Stimulated activated CD8-positive, alpha-beta memory T cell treated with anti-CD3 and anti-CD28 coated beads, Interleukin-15, amount 100 ng/mL, for 24 hours (primary cell): ENCODE results near the gene SHH.

Experiments used
- DNase-seq: peaks from one replicate; pipeline ENCODE4 v3.0.0-alpha.2; 2020; ENCODE audit warnings: low read depth

Gene SHH

DNA sequence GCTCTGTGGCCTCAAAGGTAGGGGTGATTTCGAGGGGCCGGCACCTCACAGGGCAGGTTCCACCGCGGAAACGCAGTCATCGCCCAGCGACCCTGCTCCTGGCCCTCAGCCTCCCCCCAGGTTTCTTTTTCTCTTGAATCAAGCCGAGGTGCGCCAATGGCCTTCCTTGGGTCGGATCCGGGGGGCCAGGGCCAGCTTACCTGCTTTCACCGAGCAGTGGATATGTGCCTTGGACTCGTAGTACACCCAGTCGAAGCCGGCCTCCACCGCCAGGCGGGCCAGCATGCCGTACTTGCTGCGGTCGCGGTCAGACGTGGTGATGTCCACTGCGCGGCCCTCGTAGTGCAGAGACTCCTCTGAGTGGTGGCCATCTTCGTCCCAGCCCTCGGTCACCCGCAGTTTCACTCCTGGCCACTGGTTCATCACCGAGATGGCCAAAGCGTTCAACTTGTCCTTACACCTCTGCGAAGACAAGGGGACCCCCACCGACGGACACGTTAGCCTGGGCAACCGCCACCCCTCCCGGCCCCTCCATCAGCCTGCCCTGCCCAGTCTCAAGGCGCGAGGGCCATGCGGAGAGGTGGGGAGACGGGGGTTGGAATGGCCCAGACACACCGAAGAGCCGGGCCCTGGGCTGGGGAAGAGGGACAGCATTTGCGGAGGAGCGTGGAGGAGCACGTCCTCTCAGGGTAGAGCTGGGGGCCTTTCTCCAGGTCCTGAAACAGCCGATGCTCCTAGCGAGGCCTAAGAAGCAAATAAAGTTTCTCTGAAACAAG lies 6.0 kb downstream of the SHH start:
- DNase-seq = no peak

DNA sequence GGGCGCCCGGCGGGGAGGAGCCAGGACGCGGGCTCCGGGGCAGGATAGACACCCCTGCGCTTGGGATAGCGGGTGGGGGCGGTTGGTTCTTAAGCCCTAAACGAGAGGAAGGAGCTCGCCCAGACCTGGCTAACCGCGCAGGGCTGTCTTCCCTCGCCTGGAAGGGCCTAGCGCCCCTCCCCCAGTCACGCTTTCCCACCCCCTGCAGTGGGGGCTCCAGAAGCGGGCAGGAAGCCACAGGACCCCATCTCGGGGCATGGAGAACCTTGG lies 6.5 kb downstream of the SHH start:
- DNase-seq = no peak

DNA sequence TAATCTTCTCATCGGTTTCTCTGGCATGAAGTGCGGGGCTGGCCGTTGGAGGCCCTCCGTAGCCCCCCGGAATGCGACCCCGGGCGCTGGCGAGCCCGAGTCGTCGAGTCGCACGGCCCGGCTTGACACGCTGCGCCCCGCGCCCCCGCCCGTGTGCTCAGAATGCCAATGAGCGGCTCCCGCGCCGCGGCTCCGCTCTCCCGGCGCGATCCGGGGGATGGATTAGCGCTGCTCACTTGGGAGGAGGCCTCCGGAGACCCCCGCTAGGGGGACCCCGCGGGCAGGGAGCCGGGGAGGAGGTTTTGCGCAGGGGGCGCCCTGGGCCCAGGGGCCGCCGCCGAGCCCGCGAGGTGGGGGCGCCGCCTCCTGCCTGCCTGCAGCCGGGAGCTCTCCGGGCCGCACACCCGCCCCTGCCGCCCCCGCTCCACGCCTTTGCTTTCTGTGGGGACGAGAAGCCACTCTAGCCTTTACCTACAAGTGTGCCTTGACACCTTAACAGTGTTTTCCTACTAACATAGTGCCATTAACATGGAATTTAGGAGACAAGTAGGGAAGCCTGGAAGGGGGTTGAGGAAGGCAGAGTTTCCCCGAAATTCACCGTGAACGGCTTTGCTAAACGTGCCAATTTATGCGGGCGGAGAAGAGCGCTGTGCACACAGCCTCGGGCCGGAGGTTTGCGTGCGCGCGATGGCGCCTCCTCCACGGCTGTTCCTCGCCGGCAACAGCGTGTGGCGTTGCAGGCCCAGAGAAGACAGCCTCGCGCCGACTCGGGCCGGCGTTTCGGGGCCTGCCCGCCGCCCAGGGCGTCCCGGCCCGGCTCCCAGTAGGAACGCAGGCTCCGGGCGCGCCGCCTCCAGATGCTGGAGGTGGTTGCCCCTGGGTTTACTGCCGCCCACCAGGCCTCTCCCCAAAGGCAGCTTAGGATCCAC lies 7.1 kb downstream of the SHH start:
- peak; percentile 25 for DNase-seq

DNA sequence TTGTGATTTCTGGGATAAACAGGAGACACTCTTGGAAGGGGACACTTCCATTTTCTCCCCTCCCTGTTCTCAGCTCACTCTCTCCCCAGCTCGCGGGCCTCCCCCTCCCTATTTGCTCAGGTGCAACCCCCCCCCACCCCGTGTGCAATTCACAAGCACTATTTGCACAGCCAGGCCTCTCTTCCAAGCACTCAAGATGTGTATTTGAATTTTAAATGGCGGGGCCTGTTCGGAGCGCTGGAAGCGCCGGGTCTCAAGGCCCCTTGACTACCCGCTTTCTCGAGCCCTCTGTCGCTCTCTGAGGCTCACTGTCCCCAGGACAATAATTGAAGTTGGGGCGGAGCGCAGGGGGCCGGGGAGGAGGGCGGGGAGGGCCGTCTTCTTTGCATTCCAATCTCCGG lies 7.8 kb downstream of the SHH start:
- no peak for DNase-seq

DNA sequence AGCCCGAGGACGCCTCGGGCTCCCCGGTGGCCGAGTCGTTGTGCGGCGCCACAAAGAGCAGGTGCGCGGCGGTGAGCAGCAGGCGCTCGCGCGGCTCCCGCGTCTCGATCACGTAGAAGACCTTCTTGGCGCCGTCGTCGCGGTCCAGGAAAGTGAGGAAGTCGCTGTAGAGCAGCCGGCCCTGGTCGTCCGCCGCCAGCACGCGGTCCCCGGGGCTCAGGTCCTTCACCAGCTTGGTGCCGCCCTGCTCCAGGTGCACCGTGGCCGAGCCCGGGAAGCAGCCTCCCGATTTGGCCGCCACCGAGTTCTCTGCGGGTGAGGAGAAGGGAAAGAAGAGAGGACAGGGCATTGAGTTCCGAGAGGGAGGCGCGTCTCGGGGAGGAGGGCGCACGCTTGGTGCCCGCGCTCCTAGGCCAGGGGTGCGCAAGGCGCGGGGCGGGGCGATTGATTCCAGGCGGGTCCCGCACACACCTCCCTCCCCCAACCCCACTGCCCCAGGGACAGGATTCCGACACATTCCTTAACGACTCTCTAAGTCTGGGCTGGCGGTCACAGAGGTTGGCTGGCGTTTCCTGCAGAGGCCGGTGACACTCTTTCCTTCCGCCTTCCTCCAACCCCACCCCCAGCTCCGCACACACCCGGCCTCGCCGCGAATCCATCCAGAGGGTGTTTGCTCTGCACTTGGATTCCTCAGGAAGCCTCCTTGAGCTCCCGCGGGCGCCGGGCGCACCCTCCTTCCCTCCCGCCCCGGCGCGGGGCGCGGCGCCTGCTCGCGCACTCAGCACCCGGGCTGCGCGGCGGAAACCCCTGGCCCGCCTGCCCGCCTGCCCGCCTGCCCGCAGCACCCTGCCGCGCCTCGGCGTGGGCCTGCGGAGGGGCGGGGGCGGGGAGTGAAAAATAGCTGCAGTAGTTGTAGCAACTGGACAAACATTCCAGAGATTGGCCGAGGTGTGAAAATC lies 8.6 kb downstream of the SHH start:
- no peak for DNase-seq

DNA sequence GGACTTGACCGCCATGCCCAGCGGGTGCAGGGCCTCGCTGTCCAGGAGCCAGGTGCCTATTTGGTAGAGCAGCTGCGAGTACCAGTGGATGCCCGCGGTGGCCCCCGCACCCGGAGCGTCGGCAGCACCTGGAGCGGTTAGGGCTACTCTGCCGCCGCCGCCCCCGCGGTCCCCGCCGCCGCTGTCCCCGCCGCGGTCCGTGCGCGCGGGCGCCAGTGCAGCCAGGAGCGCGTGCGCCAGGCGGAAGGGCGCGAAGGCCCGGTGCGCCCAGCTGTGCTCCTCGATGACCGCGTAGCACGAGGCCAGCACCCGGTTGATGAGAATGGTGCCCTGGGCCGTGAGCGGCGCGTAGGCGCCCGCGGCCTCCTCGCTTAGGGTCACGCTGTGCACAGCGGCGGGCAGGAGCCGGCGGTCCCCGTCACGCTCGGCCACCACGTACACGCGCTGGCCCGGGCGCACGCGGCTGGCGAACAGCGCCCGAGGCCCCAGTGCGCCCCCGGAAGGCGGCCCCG lies 9.3 kb downstream of the SHH start:
- no peak for DNase-seq

DNA sequence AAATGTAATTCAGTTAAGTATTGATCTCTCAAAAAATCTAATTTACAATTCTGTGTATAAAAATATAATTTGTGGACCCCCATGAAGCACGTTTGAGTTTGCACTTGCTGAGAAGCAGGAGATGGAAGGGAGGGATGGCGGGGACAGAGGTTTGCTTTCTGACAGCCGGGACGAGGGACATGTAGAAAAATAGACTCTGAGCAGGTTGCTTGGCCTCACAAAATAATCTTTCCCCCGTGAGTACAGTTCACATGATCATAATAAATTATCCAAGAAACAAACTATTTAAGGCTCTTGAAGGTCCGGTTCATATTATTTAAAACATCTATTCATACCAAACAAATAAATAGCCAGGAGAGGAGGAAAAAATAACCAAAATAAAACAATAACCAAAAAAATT lies 10.0 kb downstream of the SHH start:
- no peak for DNase-seq

DNA sequence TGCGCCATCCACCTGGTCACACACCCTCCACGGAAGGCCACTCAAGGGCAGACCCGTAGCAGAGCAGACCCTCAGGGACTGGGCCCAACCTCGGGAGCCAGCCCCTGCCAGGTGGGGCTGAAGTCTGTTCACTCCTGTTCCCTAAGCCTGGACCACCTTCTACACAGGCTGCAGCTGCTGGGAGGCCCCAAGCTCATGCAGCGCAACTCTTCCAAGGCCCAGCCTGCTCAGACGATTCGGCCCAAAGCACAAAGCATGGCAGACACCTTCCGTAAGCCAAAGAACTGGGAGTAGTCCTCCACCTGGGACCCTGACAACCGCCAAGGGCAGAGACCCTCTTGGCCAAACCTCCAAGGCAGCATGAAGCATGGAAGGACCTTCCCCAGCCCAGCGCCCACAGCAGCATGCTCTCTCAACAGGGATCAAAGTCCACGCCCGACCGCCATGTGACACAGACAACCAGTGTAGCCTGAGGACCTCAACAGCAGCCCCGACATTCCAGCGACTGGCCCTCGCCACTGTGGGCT lies 11.5 kb downstream of the SHH start:
- no peak for DNase-seq

DNA sequence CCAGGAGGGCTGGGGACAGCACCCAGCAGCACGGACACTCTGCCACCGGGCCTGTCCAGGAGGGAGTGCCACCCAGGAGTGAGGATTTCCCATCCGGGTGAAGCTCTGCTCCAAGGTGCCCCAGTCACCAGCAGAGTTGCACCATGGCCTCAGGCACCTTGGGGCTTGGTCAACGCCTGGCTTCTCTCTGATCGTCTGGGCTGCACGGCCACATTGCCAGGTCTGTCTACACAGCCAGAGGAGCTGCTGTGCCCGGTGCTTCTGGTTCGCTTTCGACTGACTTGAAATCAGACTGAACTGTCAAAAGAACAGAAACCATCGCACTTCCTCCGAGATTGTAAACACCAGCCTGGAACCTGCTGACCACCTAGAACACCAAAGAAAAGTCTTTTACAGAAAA lies 12.0 kb downstream of the SHH start:
- DNase-seq = no peak

DNA sequence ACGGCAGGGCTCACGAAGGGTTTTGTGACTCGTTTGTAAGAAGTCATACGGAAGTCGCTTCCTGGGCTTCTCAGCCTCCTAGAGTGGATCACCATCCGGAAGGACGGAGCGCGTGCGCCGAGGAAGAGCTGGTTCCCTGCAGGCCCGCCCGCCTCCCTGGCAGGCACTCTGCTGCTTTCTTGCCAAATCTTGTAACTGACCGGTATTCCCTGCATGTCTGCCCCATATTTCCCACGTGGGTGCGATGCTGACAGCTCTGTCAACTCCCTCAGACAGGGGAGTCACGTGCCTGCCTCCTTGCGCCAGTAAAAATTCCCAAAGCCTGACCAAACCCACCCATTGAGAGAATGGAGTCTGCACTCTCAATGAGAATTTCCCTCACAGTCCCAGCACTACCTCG lies 12.7 kb downstream of the SHH start:
- DNase-seq = no peak

DNA sequence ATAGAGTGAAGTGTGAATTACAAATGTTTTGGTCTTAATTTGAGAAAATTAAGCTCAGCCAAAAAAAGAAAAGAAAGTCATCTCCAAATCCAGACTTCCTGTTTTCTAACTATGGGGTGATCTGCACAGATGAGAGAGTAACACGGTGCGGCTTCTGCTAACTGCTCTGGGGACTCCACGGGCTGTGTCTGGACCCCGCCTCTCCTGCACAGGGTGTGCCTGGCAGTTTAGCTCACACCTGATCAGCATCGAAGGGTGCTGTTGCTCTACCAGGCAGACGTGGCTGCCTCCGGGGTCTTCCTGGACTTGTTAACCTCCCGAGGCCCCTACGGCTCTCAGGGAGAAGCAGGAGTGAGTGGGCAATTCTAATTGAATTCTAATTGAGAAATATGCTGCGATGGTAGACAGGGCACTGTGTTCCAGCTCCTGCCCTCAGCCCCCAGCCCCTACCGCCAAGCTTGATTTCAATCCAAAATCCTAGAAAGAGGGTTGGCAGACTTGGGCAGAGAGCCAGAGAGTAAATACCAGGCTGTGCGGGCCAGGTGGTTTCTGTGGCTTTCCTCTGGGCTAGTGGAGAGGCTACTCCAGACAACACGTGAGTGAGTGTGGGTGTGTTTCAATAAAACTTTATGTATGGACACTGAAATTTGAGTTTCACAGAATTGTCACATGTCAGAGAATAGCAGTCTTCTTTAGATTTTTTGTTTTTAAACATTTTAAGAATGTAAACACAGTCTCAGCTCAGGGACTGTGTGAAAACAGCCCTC lies 13.4 kb downstream of the SHH start:
- no peak for DNase-seq

DNA sequence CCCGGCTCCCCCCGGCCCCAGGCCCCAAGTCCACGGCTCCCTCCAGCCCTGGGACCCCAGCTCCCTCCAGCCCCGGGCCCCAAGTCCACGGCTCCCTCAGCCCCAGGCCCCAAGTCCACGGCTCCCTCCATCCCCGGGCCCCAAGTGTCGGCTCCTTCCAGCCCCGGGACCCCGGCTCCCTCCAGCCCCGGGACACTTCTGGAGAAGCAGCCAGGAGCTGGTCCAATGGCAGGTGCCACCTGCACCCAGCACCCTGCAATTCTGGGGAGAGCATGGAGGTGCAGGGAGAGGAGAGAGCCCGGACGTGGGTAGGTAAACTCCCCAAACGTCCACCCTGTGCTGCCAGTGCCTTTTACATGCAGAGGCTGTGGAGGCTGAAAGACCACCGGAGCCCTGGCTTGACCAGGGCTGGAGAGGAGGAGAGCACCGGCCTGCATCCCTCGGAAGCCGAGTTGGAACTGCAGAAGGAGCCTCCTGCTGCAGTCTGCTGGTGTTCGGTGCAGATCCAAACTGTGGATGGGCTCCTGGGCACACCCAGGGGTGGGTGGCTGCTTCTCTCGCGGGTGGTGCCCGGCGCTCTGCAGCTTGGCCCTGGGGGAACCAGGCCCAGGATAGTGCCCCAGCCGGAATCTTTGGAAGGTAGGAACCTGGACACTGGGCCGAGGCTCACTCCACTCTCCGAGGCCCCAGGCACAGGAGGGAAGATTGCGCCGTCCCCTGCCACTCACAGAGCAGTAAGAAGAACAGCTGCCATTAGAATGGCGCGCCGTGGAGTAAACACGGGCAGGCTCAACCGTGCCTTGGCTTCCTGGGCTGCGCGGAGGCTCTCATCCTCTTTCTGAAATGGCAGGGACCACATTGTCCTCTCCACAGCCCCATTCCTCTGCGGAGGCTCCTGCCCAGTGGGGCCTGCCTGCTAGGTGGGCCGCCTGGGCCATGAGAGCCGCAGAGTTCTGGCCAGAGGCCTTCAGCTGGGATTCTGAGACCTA lies 14.7 kb downstream of the SHH start:
- DNase-seq = no peak

DNA sequence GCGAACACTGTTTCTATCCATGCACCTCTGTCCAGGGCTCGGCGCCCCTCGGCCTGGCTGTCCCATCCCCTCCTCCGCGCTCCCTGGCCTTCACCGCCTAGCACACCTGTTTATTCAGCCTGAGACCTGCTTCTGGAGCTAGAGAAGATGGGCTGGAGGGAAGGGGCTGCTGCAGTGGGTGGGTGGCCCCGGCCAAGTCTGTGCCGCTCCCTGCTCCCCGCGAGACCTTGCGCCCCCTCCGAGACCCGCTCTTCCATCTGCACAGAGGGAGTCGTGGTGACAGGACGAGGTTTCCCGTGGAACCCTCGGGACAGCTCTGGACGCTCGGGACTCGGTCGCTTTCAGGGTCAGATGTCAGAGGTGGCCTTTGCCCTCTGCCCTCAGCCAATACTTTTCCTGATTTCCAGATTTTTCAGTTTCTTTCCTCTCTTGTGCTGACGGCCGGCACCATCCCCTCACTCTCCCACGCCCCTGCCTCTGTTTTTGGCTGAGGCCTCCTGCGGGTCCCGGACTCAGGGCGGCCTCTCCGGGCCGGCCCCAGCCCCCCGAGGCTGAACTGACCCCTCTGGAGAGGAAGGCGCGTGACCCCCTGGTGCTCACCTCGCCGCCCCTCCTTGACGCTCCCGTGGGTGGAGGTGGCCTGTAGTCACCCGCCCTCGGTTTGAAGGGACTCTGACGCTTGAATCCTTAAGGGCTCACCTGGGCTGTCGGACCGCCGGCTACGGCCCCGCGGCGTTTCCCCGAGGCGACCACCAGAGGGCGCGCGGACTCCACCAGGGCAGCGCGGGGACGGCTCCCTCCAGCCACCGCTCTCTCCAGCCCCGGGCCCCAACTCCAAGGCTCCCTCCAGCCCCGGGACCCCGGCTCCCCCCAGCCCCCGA lies 15.6 kb downstream of the SHH start:
- DNase-seq = peak; percentile 74

DNA sequence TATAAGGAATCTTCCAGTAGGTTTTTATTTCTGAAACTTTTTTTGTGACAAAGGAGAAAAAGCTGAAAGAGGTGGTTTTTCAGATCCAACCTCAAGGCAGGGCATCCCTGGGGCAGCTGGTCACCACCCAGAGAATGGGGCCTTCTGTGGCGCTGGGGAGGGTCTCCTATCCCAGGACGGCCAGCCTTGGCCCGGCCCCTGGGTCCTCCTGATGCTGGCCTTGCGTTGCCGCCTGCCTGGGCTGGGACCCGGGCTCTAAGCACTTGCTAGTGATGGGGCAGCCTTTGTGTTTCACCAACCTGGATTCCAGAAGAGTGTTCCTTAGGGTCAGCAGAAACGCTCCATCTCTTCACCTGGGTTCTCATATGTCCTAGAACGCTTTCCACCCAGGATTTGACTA lies 16.3 kb downstream of the SHH start:
- DNase-seq = no peak

DNA sequence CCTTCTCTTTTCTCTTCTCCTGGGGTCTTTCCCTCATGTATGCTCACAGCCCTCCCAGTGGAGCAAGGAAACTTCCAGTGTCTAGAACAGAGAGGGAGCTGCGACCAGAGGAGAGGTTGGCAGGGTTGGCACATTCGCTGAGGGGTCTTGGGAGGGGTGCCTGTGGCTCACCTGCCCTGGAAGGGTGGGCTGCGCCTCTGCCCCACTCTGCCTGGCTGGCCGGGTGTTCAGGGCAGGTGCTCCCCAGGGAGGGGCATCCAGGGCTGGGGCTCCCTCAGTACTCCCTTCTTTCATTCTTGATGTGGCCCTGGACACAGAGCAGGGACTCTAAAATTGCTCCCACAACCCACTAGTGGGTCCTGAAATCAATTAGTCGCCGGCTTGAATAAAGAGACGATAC lies 16.9 kb downstream of the SHH start:
- no peak for DNase-seq

DNA sequence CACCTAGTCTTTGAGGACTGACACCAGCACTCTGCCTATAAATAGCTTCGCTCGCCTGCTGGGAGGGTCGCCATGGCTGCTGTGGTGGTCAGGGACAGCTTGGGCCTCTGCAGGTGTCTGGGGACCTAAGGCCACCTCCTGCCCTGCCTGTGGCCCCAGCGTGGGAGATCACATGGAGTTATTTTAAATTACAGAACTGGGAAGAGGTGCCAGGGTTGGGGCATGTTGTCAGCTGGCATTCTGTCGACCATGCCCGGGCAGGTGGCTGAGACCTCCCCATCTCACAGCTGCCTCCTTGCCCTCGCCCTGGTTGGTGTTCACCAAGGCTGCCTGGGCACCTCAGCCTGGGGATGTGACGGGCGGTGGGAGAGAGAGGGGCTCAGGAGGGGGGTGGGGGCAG lies 18.1 kb downstream of the SHH start:
- DNase-seq = no peak

DNA sequence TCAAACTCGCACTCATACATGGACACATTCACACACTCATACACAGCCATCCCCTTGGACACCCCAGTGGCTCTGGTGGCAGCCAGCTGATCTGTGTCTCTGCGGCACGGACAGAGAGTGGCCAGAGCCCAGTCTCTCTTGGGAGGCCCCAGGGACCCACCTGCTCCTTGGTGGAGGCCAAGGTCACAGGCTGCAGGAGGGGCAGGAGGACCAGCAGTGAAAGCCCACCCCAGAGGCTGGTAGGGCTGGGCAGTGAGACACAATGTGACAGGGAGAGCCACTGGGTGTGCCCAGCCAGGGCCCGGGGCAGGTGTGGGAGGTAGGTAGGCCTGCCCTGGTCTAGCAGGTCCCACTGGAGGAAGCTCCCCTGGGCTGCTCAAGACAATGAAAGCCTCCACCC lies 18.5 kb downstream of the SHH start:
- no peak for DNase-seq

DNA sequence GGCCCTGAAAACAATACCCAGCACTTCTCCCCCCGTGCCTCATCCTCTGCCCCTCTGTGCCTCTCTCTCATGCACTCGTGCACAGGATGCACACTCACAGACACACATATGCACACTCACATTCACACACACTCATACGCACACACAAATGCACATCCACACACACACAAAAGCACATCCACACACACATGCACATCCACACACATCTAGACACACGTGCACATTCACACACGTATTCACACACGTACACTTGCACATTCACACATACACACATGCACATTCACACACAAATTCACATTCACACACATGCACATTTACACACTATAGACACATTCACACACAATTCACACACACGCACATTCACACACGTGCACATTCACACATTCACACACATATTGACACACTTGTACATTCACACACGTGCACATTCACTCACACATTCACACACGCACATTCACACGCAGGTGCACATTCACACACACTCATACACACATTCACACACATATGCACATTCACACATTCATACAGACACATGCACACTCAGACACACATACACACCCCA lies 19.2 kb downstream of the SHH start:
- no peak for DNase-seq
